Neural progenitor cell (in vitro differentiated cells): ENCODE results near the gene RNF4. TPM values are rescaled to one million over a fixed set of nuclear protein-coding genes. Genes with fewer than 3 reads are reported as not detected.

Source experiments
- DNase-seq: peaks from one replicate; pipeline ENCODE4 v3.0.0-alpha.2; 2016; ENCODE audit warnings: low spot score
- H2AFZ ChIP-seq: fragments of 200-600 bp; sonication (generic); replicated peaks from 2 replicates; pipeline ENCODE4 v1.6.1; 2016; ENCODE audit warnings: antibody characterized with exemption
- H3F3A ChIP-seq: fragments of 200-600 bp; sonication (generic); 2 replicates; pipeline ENCODE4 v1.6.1; 2016; ENCODE audit warnings: antibody characterized with exemption, low read depth
- H3K27ac ChIP-seq: fragments of 200-600 bp; sonication (generic); 2 replicates; pipeline ENCODE4 v1.5.1; 2016; ENCODE audit warnings: mild to moderate bottlenecking
- H3K27me3 ChIP-seq: fragments of 200-600 bp; sonication (generic); 2 replicates; pipeline ENCODE4 v1.6.1; 2016; ENCODE audit warnings: mild to moderate bottlenecking, moderate library complexity
- H3K36me3 ChIP-seq: fragments of 200-600 bp; sonication (generic); 2 replicates; pipeline ENCODE4 v1.5.1; 2016
- H3K4me1 ChIP-seq: fragments of 200-600 bp; sonication (generic); 2 replicates; pipeline ENCODE4 v1.6.1; 2016; ENCODE audit warnings: mixed run types
- H3K4me2 ChIP-seq: fragments of 200-600 bp; sonication (generic); 2 replicates; pipeline ENCODE4 v1.6.1; 2016
- H3K4me3 ChIP-seq: fragments of 200-600 bp; sonication (generic); 2 replicates; pipeline ENCODE4 v1.5.1; 2016
- H3K79me2 ChIP-seq: fragments of 200-600 bp; sonication (generic); 2 replicates; pipeline ENCODE4 v1.6.1; 2016; ENCODE audit warnings: low read depth
- H3K9ac ChIP-seq: fragments of 200-600 bp; sonication (generic); 2 replicates; pipeline ENCODE4 v1.6.1; 2016
- H3K9me3 ChIP-seq: fragments of 200-600 bp; sonication (generic); 2 replicates; pipeline ENCODE4 v1.5.1; 2016; ENCODE audit warnings: low read depth
- H4K20me1 ChIP-seq: fragments of 200-600 bp; sonication (generic); 2 replicates; pipeline ENCODE4 v1.6.1; 2016; ENCODE audit warnings: low read depth
- H3K27ac Mint-ChIP-seq: 3 replicates; pipeline ENCODE4 v1.8.0; 2021; ENCODE audit warnings: mixed read lengths
- H3K27me3 Mint-ChIP-seq: 2 replicates; pipeline ENCODE4 v1.8.0; 2022; ENCODE audit warnings: low read depth, mild to moderate bottlenecking, inconsistent platforms, moderate library complexity, mixed read lengths; ENCODE audit not compliant: insufficient read depth
- H3K36me3 Mint-ChIP-seq: 3 replicates; pipeline ENCODE4 v1.8.0; 2021; ENCODE audit warnings: mixed read lengths
- H3K4me1 Mint-ChIP-seq: 3 replicates; pipeline ENCODE4 v1.8.0; 2021; ENCODE audit warnings: mixed read lengths
- H3K4me3 Mint-ChIP-seq: 3 replicates; pipeline ENCODE4 v1.8.0; 2021; ENCODE audit warnings: mild to moderate bottlenecking, moderate library complexity, mixed read lengths
- H3K9me3 Mint-ChIP-seq: 3 replicates; pipeline ENCODE4 v1.8.0; 2020; ENCODE audit warnings: mixed read lengths
- CTCF ChIP-seq: fragments of 200-600 bp; sonication (generic); IDR thresholded peaks from 2 replicates; pipeline ENCODE4 v1.5.1; 2017; ENCODE audit warnings: antibody characterized with exemption, mild to moderate bottlenecking
- EZH2 ChIP-seq: fragments of 200-600 bp; sonication (generic); IDR thresholded peaks from 2 replicates; pipeline ENCODE4 v1.6.1; 2017; ENCODE audit warnings: antibody characterized with exemption, mild to moderate bottlenecking, moderate library complexity
- EZH2phosphoT487 ChIP-seq: fragments of 200-600 bp; sonication (generic); IDR thresholded peaks from 2 replicates; pipeline ENCODE4 v1.6.1; 2017; ENCODE audit warnings: antibody characterized with exemption
- total RNA-seq: library from RNA; depleted of rRNA; stranded (reverse); fragments of >200 nt; gene quantifications from 2 replicates; pipeline ENCODE4 v1.2.3, GENCODE V29; 2015; ENCODE audit warnings: low replicate concordance

Gene RNF4
- total RNA-seq, 1 donor from 2014 or later, result 73.8 TPM

GRCh38 chr4:2497324-2497723 lies 28.4 kb downstream of the RNF4 start:
- Mint-ChIP-seq H3K27me3 (no peaks in the 10 kb centered on the region), H3K4me1 (no peaks in the 10 kb centered on the region), H3K27ac (no peak overlapping the region), H3K4me3 (no peak overlapping the region), H3K9me3 (no peaks in the 10 kb centered on the region), H3K36me3 (peaks cover 43% of the 10 kb centered on the region)
- Histone ChIP-seq H2AFZ (no peak overlapping the region), H3K27me3 (no peaks in the 10 kb centered on the region), H4K20me1 (peaks cover 48% of the 10 kb centered on the region), H3K79me2 (peaks cover 74% of the 10 kb centered on the region), H3K27ac (no peak overlapping the region), H3F3A (no peaks in the 10 kb centered on the region), H3K4me2 (no peak overlapping the region), H3K9me3 (no peaks in the 10 kb centered on the region), H3K36me3 (peaks cover 15% of the 10 kb centered on the region), H3K9ac (no peak overlapping the region), H3K4me1 (no peaks in the 10 kb centered on the region), H3K4me3 (no peak overlapping the region)
- no peak for TF ChIP-seq CTCF
- no peak for TF ChIP-seq EZH2
- no peak for TF ChIP-seq EZH2phosphoT487
- DNase-seq, result no peak

DNA sequence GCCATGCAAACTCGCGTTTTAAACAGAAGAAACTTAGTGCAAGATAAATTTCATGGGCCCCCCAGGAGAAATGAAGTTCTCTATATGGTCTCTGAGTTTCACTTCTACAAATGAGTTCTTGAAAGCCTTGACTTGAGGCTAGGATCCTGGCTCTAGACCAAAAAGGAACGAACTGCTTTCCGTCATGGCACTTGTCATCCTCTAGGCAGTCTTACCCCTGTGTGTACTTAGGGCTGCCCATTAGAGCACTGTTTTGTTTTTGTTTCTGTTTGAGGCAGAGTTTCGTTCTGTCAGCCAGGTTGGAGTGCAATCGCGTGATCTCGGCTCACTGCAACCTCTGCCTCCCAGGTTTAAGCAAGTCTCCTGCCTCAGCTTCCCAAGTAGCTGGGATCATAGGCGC lies 29.0 kb downstream of the RNF4 start:
- Histone ChIP-seq H3K27me3 (no peaks in the 10 kb centered on the region), H3K4me1 (no peaks in the 10 kb centered on the region), H4K20me1 (peaks cover 44% of the 10 kb centered on the region), H3K27ac (no peak overlapping the region), H3K9ac (no peak overlapping the region), H3K4me3 (no peak overlapping the region), H2AFZ (no peak overlapping the region), H3K36me3 (peaks cover 15% of the 10 kb centered on the region), H3K79me2 (peaks cover 70% of the 10 kb centered on the region), H3K4me2 (no peak overlapping the region), H3F3A (no peaks in the 10 kb centered on the region), H3K9me3 (no peaks in the 10 kb centered on the region)
- no peak for DNase-seq
- H3K27me3 Mint-ChIP-seq, result no peaks in the 10 kb centered on the region
- H3K36me3 Mint-ChIP-seq, result peaks cover 37% of the 10 kb centered on the region
- no peak overlapping the region for H3K4me3 Mint-ChIP-seq
- H3K4me1 Mint-ChIP-seq, result no peaks in the 10 kb centered on the region
- no peaks in the 10 kb centered on the region for H3K9me3 Mint-ChIP-seq
- TF ChIP-seq EZH2phosphoT487 (no peak), CTCF (no peak), EZH2 (no peak)
- H3K27ac Mint-ChIP-seq, result no peak overlapping the region

GRCh38 chr4:2500547-2500946 lies 31.6 kb downstream of the RNF4 start:
- Histone ChIP-seq H3K9me3 (no peaks in the 10 kb centered on the region), H3K27ac (no peak overlapping the region), H4K20me1 (peaks cover 33% of the 10 kb centered on the region), H3K4me3 (no peak overlapping the region), H3K27me3 (no peaks in the 10 kb centered on the region), H3F3A (no peaks in the 10 kb centered on the region), H3K79me2 (peaks cover 55% of the 10 kb centered on the region), H3K36me3 (peaks cover 22% of the 10 kb centered on the region), H3K4me2 (no peak overlapping the region), H3K9ac (no peak overlapping the region), H3K4me1 (no peaks in the 10 kb centered on the region), H2AFZ (no peak overlapping the region)
- Mint-ChIP-seq H3K36me3 (peaks cover 36% of the 10 kb centered on the region), H3K9me3 (no peaks in the 10 kb centered on the region), H3K27ac (no peak overlapping the region), H3K4me1 (no peaks in the 10 kb centered on the region), H3K27me3 (no peaks in the 10 kb centered on the region), H3K4me3 (no peak overlapping the region)
- no peak for DNase-seq
- TF ChIP-seq CTCF (no peak), EZH2 (no peak), EZH2phosphoT487 (no peak)
